Esophagus muscularis mucosa (tissue), 4 donors: ENCODE measurements around the gene SH2D5.

Source experiments
- EP300 ChIP-seq: sonication (generic); formaldehyde crosslinking; IDR thresholded peaks from one replicate; pipeline ENCODE4 v1.6.1; 2017; ENCODE audit warnings: antibody characterized with exemption
- POLR2A ChIP-seq: fragments of 450-650 bp; IDR thresholded peaks from one replicate; pipeline ENCODE4 v1.6.1; 2017; ENCODE audit warnings: antibody characterized with exemption, moderate library complexity, mild to moderate bottlenecking, low read depth
- TF ChIP-seq, protein P1 (sequence below), 3 experiments: fragments of 200-600 bp in 2 of 3; fragments of 450-650 bp in 1 of 3; sonication (generic) in 2 of 3; IDR thresholded peaks; one replicate each; pipeline ENCODE4 v1.5.1; 2017 to 2019; ENCODE audit warnings: antibody characterized with exemption in 3 of 3, mild to moderate bottlenecking in 2 of 3, moderate library complexity in 1 of 3

DNA sequence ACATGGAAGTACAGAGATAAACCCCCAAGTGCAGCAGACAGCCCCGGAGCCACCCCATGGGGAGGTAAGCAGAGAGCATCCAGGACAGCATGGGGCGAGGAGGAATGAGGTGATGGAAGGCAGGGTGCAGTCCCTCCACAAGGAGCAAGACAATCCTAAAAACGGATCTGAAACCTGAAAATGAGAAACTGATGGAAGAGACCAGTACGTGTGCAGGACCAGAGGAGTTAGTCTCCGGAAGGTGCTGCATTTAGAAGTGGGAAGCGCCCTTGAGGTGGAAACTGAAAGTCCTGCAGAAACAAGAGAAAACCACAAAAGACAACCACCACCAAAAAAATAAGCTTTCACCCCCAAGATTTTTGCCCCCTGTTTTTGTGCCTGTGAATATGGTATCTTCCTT is 53.9 kb downstream of the SH2D5 start:
- TF ChIP-seq, protein P1, sequence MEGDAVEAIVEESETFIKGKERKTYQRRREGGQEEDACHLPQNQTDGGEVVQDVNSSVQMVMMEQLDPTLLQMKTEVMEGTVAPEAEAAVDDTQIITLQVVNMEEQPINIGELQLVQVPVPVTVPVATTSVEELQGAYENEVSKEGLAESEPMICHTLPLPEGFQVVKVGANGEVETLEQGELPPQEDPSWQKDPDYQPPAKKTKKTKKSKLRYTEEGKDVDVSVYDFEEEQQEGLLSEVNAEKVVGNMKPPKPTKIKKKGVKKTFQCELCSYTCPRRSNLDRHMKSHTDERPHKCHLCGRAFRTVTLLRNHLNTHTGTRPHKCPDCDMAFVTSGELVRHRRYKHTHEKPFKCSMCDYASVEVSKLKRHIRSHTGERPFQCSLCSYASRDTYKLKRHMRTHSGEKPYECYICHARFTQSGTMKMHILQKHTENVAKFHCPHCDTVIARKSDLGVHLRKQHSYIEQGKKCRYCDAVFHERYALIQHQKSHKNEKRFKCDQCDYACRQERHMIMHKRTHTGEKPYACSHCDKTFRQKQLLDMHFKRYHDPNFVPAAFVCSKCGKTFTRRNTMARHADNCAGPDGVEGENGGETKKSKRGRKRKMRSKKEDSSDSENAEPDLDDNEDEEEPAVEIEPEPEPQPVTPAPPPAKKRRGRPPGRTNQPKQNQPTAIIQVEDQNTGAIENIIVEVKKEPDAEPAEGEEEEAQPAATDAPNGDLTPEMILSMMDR (IDR thresholded peaks at IDR 0.05) = no peak
- no peak for TF ChIP-seq POLR2A
- TF ChIP-seq EP300 = no peak
